MM.1S (cell line): ENCODE data around the gene TEDDM1.

Source experiments
- EZH2 ChIP-seq: fragments of 300-600 bp; sonication (generic); optimal IDR thresholded peaks from 2 replicates; pipeline ENCODE3; 2017; ENCODE audit warnings: low read depth, mild to moderate bottlenecking, antibody characterized with exemption, low read length, mixed read lengths
- EZH2phosphoT487 ChIP-seq: fragments of 300-600 bp; sonication (generic); IDR thresholded peaks from 2 replicates; pipeline ENCODE4 v1.6.1; 2018; ENCODE audit warnings: antibody characterized with exemption, low read length
- TF ChIP-seq, protein P1 (sequence below): fragments of 300-600 bp; sonication (generic); IDR thresholded peaks from 2 replicates; pipeline ENCODE4 v1.5.1; 2016; ENCODE audit warnings: antibody characterized with exemption, low read length, mixed read lengths

DNA sequence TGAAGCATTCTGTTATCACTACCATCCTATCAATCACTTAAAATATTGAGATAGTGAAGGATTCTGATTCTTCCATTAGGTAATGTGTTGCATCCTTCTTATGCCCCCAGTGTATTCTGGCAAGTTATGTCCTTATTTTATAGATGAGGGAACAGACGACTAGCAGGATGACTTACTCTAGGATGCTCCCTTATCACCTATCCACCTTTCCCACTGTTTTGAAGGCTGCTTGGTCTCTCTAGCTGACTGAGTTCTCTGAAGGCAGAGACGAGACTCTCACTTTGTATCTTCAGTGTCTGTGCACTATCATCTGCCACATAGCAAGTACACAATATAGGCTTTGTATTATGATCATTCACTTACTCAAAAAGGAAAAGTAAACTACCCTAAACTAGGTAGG lies 12.9 kb downstream of the TEDDM1 start:
- TF ChIP-seq, protein P1, sequence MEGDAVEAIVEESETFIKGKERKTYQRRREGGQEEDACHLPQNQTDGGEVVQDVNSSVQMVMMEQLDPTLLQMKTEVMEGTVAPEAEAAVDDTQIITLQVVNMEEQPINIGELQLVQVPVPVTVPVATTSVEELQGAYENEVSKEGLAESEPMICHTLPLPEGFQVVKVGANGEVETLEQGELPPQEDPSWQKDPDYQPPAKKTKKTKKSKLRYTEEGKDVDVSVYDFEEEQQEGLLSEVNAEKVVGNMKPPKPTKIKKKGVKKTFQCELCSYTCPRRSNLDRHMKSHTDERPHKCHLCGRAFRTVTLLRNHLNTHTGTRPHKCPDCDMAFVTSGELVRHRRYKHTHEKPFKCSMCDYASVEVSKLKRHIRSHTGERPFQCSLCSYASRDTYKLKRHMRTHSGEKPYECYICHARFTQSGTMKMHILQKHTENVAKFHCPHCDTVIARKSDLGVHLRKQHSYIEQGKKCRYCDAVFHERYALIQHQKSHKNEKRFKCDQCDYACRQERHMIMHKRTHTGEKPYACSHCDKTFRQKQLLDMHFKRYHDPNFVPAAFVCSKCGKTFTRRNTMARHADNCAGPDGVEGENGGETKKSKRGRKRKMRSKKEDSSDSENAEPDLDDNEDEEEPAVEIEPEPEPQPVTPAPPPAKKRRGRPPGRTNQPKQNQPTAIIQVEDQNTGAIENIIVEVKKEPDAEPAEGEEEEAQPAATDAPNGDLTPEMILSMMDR: no peak
- TF ChIP-seq EZH2: no peak
- TF ChIP-seq EZH2phosphoT487: no peak
